T-helper 17 cell (primary cell): ENCODE results near the gene C12orf75. TPM values are rescaled to one million over a fixed set of nuclear protein-coding genes. Genes with fewer than 3 reads are reported as not detected.
A peak's percentile ranks its signal among the peaks of the same experiment; 100 is the strongest.
"Not testable (repeated sequence)": the region's sequence is repeated elsewhere in the genome, so short reads cannot be mapped to it uniquely, and the experiment has no call there.

ENCODE experiments used
- ATAC-seq: fragments of 150-1000 bp; cut with Tn5 transposase; 2 replicates; pipeline ENCODE4 v1.10.0; 2021; ENCODE audit warnings: mild to moderate bottlenecking, moderate library complexity
- DNase-seq, 3 donors: peaks; one replicate each; pipeline versions ENCODE4 v3.0.0 to v3.0.0-alpha.2; 2020 to 2021
- H3K9me3 ChIP-seq: one replicate; pipeline ENCODE4 v1.7.0; 2013; ENCODE audit warnings: low read length, mild to moderate bottlenecking; ENCODE audit not compliant: control insufficient read depth, poor library complexity, severe bottlenecking
- H3K27ac Mint-ChIP-seq: one replicate; pipeline ENCODE4 v1.8.0; 2022; ENCODE audit warnings: mild to moderate bottlenecking, moderate library complexity, mixed read lengths
- H3K27me3 Mint-ChIP-seq: one replicate; pipeline ENCODE4 v1.8.0; 2022; ENCODE audit warnings: mixed read lengths
- H3K36me3 Mint-ChIP-seq: one replicate; pipeline ENCODE4 v1.8.0; 2022; ENCODE audit warnings: low read depth, mixed read lengths
- H3K4me1 Mint-ChIP-seq: one replicate; pipeline ENCODE4 v1.8.0; 2022; ENCODE audit warnings: mild to moderate bottlenecking, mixed read lengths
- H3K4me3 Mint-ChIP-seq: one replicate; pipeline ENCODE4 v1.8.0; 2022; ENCODE audit warnings: mild to moderate bottlenecking, moderate library complexity, mixed read lengths
- total RNA-seq, 4 donors: library from RNA in 2 of 4; stranded (reverse) in 2 of 4; gene quantifications; one replicate each; pipeline ENCODE4 v1.2.3 and lab custom pipeline; 2022 to 2026

The C12orf75 gene
- total RNA-seq, 2 donors from 2014 or later, result 33.2 to 41.3 TPM

DNA sequence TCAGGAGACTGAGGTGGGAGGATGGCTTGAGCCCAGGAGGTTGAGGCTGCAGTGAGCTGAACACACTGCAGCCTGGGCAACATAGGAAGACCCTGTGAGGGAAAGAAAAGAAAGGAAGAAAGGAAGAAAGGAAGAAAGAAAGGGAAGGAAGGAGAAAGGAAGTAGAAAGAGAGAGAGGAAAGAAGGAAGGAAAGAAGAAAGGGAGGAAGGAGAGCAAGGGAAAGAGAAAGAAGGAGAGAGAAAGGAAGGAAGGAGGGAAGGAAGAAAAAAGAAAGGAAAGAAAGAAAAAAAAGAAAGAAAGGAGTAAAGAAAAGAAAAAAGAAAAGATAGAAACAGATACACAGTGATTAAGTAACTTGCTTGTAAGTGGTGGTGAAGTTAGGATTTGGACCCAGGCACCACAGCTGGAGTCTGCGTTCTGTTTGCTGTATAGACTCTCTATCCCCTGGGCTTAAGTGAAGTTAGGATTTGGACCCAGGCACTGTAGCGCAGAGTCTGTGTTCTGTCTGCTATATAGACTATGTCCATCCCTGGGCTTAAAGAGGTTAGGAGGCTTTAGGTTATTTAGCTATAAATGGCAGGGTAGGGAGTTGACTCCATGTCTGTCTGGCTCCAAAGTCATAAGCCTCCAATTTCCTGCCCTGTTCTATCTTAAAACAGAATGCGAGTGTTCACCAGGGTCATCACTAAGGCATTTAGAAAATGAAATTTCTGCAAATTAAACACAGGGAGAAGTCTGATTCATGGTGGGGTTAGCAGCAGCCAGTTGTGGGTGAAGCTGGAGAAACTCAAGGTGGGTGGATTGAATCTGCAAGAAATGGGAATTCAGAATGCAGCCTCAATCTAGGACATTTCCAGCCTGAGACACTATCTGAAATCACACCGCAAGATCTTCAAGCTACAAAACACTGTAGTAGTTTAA lies 13.3 kb upstream of the C12orf75 start:
- Mint-ChIP-seq H3K36me3 (peaks cover 3% of the 10 kb centered on the region), H3K4me3 (no peak overlapping the region), H3K4me1 (peaks cover 17% of the 10 kb centered on the region), H3K27ac (no peak overlapping the region), H3K27me3 (peaks cover 5% of the 10 kb centered on the region)
- no peaks in the 10 kb centered on the region for H3K9me3 ChIP-seq
- ATAC-seq, result no peak
- no peak for DNase-seq

DNA sequence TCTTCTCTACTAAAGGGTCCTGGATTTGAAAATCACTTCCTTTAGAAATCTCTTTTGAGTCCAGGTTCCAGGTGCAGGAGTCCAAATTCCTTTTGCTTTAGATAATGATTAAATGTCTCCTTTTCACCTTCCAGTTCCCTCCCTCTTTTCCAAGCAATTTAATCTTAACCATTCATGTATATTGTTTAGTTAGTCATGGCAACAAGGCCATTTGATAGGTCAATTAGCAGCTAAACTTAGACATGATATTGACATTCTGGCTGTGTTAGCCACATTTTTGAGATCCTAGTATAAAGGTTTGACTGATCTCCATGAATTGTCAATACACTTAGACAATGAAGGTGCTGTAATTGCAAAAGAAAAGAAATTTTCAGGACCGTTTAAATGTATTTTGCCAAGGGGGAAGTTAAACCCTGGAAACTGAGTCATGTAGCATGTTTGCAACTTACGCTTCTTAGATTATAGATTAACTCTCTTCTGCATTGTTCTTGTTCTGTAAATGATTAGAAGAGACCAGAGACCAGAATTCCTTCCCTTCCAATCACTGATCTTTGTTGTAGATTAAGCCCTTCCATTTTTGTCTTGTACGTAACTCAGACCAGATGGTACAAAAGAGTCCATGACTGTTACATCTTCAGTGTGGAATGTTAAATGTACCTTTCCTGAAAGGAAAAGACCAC lies 12.4 kb upstream of the C12orf75 start:
- Mint-ChIP-seq H3K4me3 (no peak overlapping the region), H3K27me3 (peaks cover 5% of the 10 kb centered on the region), H3K36me3 (peaks cover 3% of the 10 kb centered on the region), H3K4me1 (peaks cover 17% of the 10 kb centered on the region), H3K27ac (no peak overlapping the region)
- no peaks in the 10 kb centered on the region for H3K9me3 ChIP-seq
- ATAC-seq (no peak), DNase-seq (no peak)

DNA sequence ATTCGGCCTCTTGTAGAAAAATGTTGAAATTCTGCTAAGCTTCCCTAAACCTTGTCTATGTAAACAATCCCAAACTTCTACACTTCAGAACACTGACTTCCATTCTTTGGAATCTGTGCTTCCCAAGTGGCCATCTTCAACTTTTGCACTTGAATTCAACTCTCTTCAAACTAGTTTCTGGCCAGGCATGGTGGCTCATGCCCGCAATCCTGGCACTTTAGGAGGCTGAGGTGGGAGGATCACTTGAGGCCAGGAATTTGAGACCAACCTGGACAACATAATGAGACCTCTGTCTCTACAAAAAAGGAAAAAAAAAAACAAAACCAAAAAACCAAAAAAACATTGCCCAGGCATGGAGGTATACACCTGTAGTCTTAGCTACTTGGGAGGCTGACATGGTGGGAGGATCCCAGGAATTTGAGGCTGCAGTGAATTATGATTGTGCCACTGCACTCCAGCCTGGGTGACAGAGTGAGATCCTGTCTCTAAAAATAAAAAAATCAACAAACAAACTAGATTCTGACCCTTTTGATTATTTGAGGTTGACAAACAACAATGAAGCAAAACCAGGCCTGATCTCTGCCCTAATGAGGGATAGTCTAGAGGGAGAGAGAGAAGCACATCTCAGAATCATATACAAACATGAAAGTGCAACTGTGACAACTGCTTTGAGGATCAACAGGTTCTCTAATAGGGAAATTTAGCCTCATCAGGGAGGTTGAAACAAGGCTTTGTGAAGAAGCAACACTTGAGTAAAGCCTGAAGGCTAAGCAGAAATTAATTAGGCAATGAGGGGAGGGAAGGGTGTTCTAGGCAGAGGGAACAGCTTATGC lies 11.6 kb upstream of the C12orf75 start:
- no peaks in the 10 kb centered on the region for H3K9me3 ChIP-seq
- H3K36me3 Mint-ChIP-seq, result peaks cover 3% of the 10 kb centered on the region
- no peak for ATAC-seq
- peak overlapping the region; percentile 84 for H3K27ac Mint-ChIP-seq
- peaks cover 17% of the 10 kb centered on the region for H3K4me1 Mint-ChIP-seq
- H3K4me3 Mint-ChIP-seq, result no peak overlapping the region
- H3K27me3 Mint-ChIP-seq, result peaks cover 5% of the 10 kb centered on the region
- DNase-seq, result no peak

DNA sequence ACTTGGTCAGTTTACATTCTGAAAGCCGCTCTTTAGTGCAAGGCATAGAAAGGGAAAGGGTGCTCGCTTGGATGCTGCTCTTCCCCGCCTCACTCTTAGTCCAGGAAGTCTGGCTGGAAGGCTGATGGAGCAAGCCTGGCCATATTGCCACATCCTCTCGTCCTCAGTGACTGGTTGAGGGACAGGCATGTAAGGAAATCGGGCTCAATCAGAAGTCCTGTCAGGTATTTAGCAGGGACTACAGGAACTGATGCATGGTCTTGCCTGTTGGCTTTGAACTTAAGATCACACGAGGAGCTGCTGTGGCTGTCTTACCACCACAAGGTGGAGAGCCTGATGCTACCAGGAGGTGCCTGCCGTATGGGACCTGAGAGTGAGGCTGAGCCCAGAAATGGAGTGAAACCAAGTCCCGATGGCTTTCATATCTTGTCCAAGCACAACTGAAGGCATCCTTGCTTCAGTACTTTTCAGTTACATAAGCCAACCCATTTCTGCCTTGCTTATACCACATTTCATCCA lies 10.7 kb upstream of the C12orf75 start:
- no peak overlapping the region for H3K4me3 Mint-ChIP-seq
- H3K27ac Mint-ChIP-seq, result no peak overlapping the region
- H3K4me1 Mint-ChIP-seq, result peaks cover 20% of the 10 kb centered on the region
- no peaks in the 10 kb centered on the region for H3K9me3 ChIP-seq
- H3K36me3 Mint-ChIP-seq, result peaks cover 3% of the 10 kb centered on the region
- H3K27me3 Mint-ChIP-seq, result peaks cover 5% of the 10 kb centered on the region
- ATAC-seq (peak; percentile 51), DNase-seq (no peak)

DNA sequence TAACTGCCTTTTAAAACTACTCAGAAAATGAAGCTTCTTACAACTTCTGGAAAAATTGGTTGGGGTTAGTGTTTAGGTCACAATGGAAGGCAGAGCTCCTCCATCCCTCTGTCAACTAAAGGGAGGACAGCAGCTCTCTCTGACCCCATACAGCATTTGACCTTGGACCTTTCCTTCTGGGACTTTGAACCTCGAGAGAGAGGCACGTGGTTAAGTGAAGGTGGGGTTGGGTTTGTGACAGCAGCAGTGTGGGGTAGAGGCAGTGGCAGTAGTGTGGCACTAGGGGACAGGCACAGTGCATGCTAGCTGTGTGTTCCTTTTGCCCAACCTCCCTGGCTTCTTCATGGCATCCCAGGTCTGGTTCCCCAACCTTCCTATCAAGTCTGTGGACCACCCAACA lies 9.4 kb upstream of the C12orf75 start:
- no peaks in the 10 kb centered on the region for H3K9me3 ChIP-seq
- ATAC-seq (no peak), DNase-seq (no peak)
- Mint-ChIP-seq H3K4me1 (peaks cover 13% of the 10 kb centered on the region), H3K36me3 (peaks cover 3% of the 10 kb centered on the region), H3K4me3 (no peak overlapping the region), H3K27me3 (peaks cover 5% of the 10 kb centered on the region), H3K27ac (no peak overlapping the region)

DNA sequence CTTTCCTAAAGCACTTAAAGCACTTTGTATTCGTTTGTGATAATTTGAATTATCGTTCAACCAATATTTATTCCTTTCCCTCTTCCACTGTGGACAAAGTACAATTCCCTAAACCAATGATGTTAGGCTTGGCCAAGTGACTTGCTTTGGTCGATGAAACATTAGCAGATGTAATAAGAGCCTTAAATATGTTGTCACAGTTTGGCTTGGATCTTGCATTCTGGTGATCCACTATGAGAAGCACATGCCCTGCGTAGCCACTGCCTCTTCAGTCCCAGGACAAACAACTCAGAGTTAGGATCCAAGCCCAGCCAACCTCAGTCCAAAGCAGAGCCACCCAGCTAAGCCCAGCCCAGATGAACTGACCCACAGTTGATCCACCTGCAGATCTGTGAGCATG lies 8.4 kb upstream of the C12orf75 start:
- DNase-seq (no peak), ATAC-seq (no peak)
- Mint-ChIP-seq H3K27me3 (peaks cover 5% of the 10 kb centered on the region), H3K4me1 (peaks cover 12% of the 10 kb centered on the region), H3K36me3 (no peaks in the 10 kb centered on the region), H3K4me3 (no peak overlapping the region), H3K27ac (peak overlapping the region; percentile 24)
- H3K9me3 ChIP-seq, result no peaks in the 10 kb centered on the region

DNA sequence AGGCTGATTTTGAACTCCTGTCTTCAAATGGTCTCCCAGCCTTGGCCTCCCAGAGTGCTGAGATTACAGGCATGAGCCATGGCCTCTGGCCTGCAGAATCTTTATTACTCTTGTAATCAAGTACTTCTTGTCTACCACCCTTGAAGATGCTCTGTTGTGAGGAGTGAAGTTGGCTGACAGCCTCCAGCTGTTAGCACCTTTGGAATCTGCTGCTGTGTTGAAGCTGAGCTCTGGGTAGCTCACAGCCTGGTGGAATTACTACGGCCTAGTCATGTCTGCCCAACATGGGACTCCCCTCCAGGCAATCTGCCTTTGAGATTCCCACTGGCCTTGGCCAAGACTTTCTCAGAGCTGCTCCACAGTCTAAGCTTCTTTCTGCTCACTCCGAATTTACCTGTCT lies 5.8 kb upstream of the C12orf75 start:
- Mint-ChIP-seq H3K4me3 (no peak overlapping the region), H3K36me3 (no peaks in the 10 kb centered on the region), H3K4me1 (peaks cover 21% of the 10 kb centered on the region), H3K27me3 (no peaks in the 10 kb centered on the region), H3K27ac (no peak overlapping the region)
- H3K9me3 ChIP-seq, result no peaks in the 10 kb centered on the region
- DNase-seq, result no peak
- ATAC-seq, result no peak

DNA sequence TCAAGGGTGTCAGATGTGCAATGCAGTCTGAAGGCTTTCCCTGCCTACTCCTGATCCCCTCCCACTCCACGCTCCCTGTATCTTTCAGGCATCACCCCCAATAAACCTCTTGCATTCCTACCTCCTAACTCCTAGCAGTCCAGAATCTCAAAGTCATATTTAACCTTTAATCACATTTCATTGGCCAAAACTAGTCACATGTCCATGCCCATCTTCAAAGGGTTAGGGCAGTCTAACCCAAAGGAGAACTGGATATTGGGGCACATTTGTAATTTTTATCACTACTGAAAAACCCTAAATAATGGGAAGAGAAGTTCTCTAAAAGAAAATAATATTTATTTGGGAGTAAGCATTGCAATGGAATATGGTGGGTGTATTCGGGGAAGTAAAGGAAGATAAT lies 5.4 kb upstream of the C12orf75 start:
- H3K9me3 ChIP-seq, result no peaks in the 10 kb centered on the region
- Mint-ChIP-seq H3K27me3 (no peaks in the 10 kb centered on the region), H3K4me1 (peaks cover 21% of the 10 kb centered on the region), H3K36me3 (no peaks in the 10 kb centered on the region), H3K4me3 (no peak overlapping the region), H3K27ac (no peak overlapping the region)
- DNase-seq, result no peak
- ATAC-seq, result no peak

DNA sequence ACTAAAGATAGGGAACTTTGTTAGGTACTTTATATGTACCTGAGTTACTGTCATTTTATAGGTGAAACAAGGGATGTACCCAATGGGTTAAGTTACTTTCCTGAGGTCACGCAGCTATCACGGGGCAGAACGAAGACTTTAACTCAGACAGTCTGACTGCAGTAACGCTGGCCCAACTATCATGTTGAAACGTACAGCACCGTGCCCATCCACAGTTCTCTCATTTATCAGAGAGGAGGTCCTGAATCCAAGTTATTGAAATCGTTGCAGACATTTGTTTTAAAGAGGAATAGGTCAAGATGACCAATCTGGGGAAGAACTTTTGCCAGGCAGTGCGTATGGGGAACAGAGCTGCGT lies 587 bp upstream of the C12orf75 start:
- no peaks in the 10 kb centered on the region for H3K36me3 Mint-ChIP-seq
- H3K27me3 Mint-ChIP-seq, result no peaks in the 10 kb centered on the region
- peaks cover 41% of the 10 kb centered on the region for H3K4me1 Mint-ChIP-seq
- ATAC-seq, result peak; percentile 26
- no peak for DNase-seq
- peak overlapping the region; percentile 91 for H3K4me3 Mint-ChIP-seq
- H3K27ac Mint-ChIP-seq, result peak overlapping the region; percentile 83
- no peaks in the 10 kb centered on the region for H3K9me3 ChIP-seq

DNA sequence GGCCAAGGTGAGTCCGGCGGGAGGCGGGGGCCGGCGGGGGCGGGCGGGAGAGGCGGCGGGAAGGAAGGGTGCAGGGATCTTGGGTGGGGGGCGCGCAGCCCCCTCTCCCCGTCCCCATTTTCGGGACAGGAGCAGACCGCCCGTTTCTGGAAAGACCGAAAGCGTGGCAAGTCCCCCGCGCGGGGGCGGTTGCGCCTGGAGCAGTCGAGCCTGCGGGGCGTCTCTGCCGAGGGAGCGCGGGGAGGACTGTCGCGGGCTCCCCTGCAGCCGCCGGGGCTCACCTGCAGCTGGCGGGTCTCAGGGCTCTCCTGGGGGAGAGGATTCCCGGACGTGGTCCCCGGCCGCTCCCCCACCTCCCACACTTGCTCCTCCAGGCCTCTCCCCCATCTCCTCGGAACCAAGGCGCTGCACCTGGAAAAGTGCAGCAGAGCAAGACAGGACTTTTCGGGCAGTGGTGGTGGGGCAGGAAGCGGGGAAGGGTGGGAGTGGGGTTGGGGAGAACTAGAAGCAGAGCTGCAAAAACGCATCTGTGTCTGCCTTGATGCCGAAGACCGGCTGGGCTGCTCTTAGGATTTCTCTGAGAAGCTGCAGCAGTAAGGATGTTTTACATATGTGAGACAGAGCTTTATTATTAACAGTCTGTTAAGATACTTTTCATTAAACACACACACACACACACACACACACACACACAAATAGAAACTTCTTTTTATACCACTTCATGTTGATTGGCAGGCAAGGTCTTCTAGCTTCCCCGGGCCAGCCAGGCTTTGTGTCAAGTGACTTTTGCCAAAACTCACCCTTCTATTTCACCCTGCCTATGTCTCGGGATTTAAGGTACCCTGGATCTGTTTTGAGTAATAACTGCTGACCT lies 677 bp downstream of the C12orf75 start:
- no peaks in the 10 kb centered on the region for H3K27me3 Mint-ChIP-seq
- peaks cover 46% of the 10 kb centered on the region for H3K4me1 Mint-ChIP-seq
- DNase-seq (peak in 1 of 3 donors; percentile 10), ATAC-seq (peak; percentile 18)
- H3K36me3 Mint-ChIP-seq, result no peaks in the 10 kb centered on the region
- H3K27ac Mint-ChIP-seq, result peak overlapping the region; percentile 81
- peak overlapping the region; percentile 91 for H3K4me3 Mint-ChIP-seq
- H3K9me3 ChIP-seq, result no peaks in the 10 kb centered on the region

DNA sequence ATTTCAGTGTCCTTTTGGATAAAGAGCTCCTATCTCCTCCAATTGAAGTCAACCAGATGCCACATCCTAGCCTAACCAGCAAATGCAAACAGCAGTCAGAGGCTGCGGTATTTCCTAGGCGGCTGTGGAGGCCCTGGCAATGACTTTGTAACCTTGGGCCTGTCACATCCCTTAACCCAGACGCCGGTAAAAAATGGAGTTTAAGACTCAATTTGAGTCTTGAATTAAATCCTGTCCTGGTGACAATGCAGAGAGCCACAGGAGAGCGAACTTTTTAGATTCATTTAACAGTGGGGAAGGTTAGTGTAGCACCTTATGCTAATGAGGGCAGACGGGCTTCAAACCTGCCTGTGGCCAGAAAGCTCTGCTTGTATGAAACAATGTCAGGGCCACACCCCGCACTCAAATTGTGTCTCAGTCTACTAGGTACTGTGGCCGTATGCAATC lies 1.3 kb downstream of the C12orf75 start:
- peak; percentile 27 for ATAC-seq
- Mint-ChIP-seq H3K4me3 (peak overlapping the region; percentile 91), H3K27me3 (no peaks in the 10 kb centered on the region), H3K27ac (peak overlapping the region; percentile 81), H3K36me3 (peaks cover 2% of the 10 kb centered on the region), H3K4me1 (peaks cover 48% of the 10 kb centered on the region)
- H3K9me3 ChIP-seq, result no peaks in the 10 kb centered on the region
- peak in 1 of 3 donors; percentile 7 for DNase-seq

DNA sequence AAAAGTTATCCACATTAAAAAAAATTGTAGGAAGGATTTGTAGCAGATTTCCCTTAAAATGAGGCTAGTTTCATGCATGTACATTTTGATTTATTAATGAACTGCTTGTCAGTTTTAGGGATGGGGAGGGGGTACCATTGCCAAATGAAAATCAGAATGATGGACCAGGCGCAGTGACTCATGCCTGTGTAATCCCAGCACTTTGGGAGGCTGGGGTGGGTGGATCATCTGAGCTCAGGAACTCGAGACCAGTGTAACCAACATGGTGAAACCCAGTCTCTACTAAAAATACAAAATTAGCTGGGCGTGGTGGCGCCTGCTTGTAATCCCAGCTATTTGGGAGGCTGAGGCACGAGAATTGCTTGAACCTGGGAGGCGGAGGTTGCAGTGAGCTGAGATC lies 1.8 kb downstream of the C12orf75 start:
- Mint-ChIP-seq H3K4me3 (peak overlapping the region; percentile 91), H3K27ac (peak overlapping the region; percentile 81), H3K4me1 (peaks cover 49% of the 10 kb centered on the region)
- not testable (repeated sequence) for H3K36me3 Mint-ChIP-seq, H3K27me3 Mint-ChIP-seq, ATAC-seq, H3K9me3 ChIP-seq, DNase-seq
